ENCODE results near the gene INO80B. TPM values are rescaled to one million over a fixed set of nuclear protein-coding genes. Genes with fewer than 3 reads are reported as not detected.

INO80B gene
- polyA plus RNA-seq, 1 donor (not counting 4 experiments of a cell fraction or from before 2014, with no cell fraction given), result 18.8 TPM

- Histone ChIP-seq H3K4me1 (ENCODE audit: control insufficient read depth, extremely low read depth, insufficient read depth, low read length) (peaks cover 74% of the 10 kb centered on the region), H3K27me3 (ENCODE audit: control insufficient read depth, extremely low read depth, insufficient read depth, low read length) (no peaks in the 10 kb centered on the region), H3K27ac (ENCODE audit: control insufficient read depth, insufficient read depth, low read length) (peak overlapping the region; percentile 96), H3K4me2 (ENCODE audit: control insufficient read depth, extremely low read depth, insufficient read depth, low read depth, low read length) (no peak overlapping the region), H3K4me3 (ENCODE audit: control insufficient read depth in 2 of 3, extremely low read depth in 1 of 3, insufficient read depth in 2 of 3, low read depth in 1 of 3, low read length in 3 of 3) (no peak overlapping the region), H3K36me3 (ENCODE audit: control insufficient read depth in 2 of 2, extremely low read depth in 1 of 2, insufficient read depth in 2 of 2, low read length in 2 of 2) (peaks cover 47 to 77% of the 10 kb centered on the region in 2 experiments), H4K20me1 (ENCODE audit: control insufficient read depth, extremely low read depth, insufficient read depth, low read length) (no peaks in the 10 kb centered on the region), H3K9me1 (ENCODE audit: control insufficient read depth, extremely low read depth, insufficient read depth, low read length) (peaks cover 4% of the 10 kb centered on the region), H2AFZ (ENCODE audit: control insufficient read depth, low read length) (no peak overlapping the region), H3K9me3 (ENCODE audit: control insufficient read depth, low read depth, low read length) (no peaks in the 10 kb centered on the region), H3K79me2 (ENCODE audit: control insufficient read depth, insufficient read depth, low read length) (peaks cover 16% of the 10 kb centered on the region), H3K9ac (ENCODE audit: control insufficient read depth, extremely low read depth, insufficient read depth, low read length) (no peak overlapping the region)
- dilution Hi-C loops (cut with MboI; ENCODE audit: extremely low pct_ligation_motif_present, low sequenced_read_pairs), result no loop called here
- no peak for DNase-seq (ENCODE audit: low read depth, low spot score)
- TF ChIP-seq EZH2 (IDR thresholded peaks at IDR 0.05; ENCODE audit: low read length) (no peak), CTCF (optimal IDR thresholded peaks at IDR 0.05 in 1 of 3, IDR thresholded peaks at IDR 0.05 in 1 of 3, conservative IDR thresholded peaks at IDR 0.05 in 1 of 3; ENCODE audit: extremely low read depth in 1 of 3, insufficient read depth in 2 of 3, low read length in 3 of 3) (peak in 2 of 3 experiments; percentile 10 to 23)
- FAIRE-seq, result peak; percentile 71
Measured at GRCh38 chr2:74427551-74427950, 27.3 kb upstream of the INO80B start.

GRCh38 chr2:74428675-74429074 lies 26.2 kb upstream of the INO80B start:
- dilution Hi-C loops (cut with MboI; ENCODE audit: extremely low pct_ligation_motif_present, low sequenced_read_pairs), result no loop called here
- Histone ChIP-seq H3K27me3 (ENCODE audit: control insufficient read depth, extremely low read depth, insufficient read depth, low read length) (no peaks in the 10 kb centered on the region), H3K79me2 (ENCODE audit: control insufficient read depth, insufficient read depth, low read length) (peaks cover 18% of the 10 kb centered on the region), H3K4me1 (ENCODE audit: control insufficient read depth, extremely low read depth, insufficient read depth, low read length) (peaks cover 63% of the 10 kb centered on the region), H3K27ac (ENCODE audit: control insufficient read depth, insufficient read depth, low read length) (no peak overlapping the region), H3K4me2 (ENCODE audit: control insufficient read depth, extremely low read depth, insufficient read depth, low read depth, low read length) (no peak overlapping the region), H2AFZ (ENCODE audit: control insufficient read depth, low read length) (no peak overlapping the region), H3K4me3 (ENCODE audit: control insufficient read depth in 2 of 3, extremely low read depth in 1 of 3, insufficient read depth in 2 of 3, low read depth in 1 of 3, low read length in 3 of 3) (no peak overlapping the region), H3K9me3 (ENCODE audit: control insufficient read depth, low read depth, low read length) (no peaks in the 10 kb centered on the region), H3K9ac (ENCODE audit: control insufficient read depth, extremely low read depth, insufficient read depth, low read length) (no peak overlapping the region), H4K20me1 (ENCODE audit: control insufficient read depth, extremely low read depth, insufficient read depth, low read length) (no peaks in the 10 kb centered on the region), H3K9me1 (ENCODE audit: control insufficient read depth, extremely low read depth, insufficient read depth, low read length) (peaks cover 4% of the 10 kb centered on the region), H3K36me3 (ENCODE audit: control insufficient read depth in 2 of 2, extremely low read depth in 1 of 2, insufficient read depth in 2 of 2, low read length in 2 of 2) (peaks cover 49 to 80% of the 10 kb centered on the region in 2 experiments)
- no peak for DNase-seq (ENCODE audit: low read depth, low spot score)
- TF ChIP-seq EZH2 (IDR thresholded peaks at IDR 0.05; ENCODE audit: low read length) (no peak), CTCF (optimal IDR thresholded peaks at IDR 0.05 in 1 of 3, IDR thresholded peaks at IDR 0.05 in 1 of 3, conservative IDR thresholded peaks at IDR 0.05 in 1 of 3; ENCODE audit: extremely low read depth in 1 of 3, insufficient read depth in 2 of 3, low read length in 3 of 3) (no peak)
- no peak for FAIRE-seq

All from keratinocyte (primary cell).